ENCODE measurements around the gene PPFIBP2. TPM values are rescaled to one million over a fixed set of nuclear protein-coding genes. Genes with fewer than 3 reads are reported as not detected.

PPFIBP2 gene
- total RNA-seq, 1 experiment from 2014 or later: 21.5 TPM

DNA sequence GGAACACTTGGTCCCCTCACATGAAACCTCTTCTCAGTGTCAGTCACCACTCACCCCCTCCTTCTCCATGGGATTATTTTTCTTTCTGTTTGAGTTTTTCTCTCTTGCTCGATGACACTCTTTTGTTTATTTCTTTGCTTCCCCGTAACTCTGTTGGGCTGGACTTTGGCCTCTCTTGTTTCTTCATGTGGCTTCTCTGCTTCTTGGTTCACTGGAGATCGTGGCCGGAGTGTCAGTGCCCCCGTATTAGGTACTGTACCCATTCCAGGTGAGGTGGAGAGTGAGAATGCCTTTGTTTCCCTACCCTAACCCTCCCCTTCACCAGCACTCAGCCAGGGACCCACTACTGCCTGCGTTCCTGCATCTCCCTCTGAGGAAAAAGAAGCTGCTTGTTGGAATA lies 127.0 kb downstream of the PPFIBP2 start:
- H3K4me3 ChIP-seq (ENCODE audit: low read depth in 2 of 2, low read length in 2 of 2): no peak overlapping the region
- no peaks in the 10 kb centered on the region for H3K4me1 ChIP-seq (ENCODE audit: control insufficient read depth, insufficient read depth, low read length)
- H3K9me3 ChIP-seq (ENCODE audit: control insufficient read depth, insufficient read depth, low read depth, low read length): no peaks in the 10 kb centered on the region
- DNase-seq (ENCODE audit: low read depth, low spot score): no peak
- in situ Hi-C loops (cut with HindIII; ENCODE audit: low pct_unique_long_range_greater_than_20kb, low sequenced_read_pairs): no loop called here
- no peak for ATAC-seq
- CTCF ChIA-PET: no interaction called here
- no peak for TF ChIP-seq POLR2AphosphoS5 (IDR thresholded peaks at IDR 0.05; ENCODE audit: low read depth, low read length)
- TF ChIP-seq, protein P1, sequence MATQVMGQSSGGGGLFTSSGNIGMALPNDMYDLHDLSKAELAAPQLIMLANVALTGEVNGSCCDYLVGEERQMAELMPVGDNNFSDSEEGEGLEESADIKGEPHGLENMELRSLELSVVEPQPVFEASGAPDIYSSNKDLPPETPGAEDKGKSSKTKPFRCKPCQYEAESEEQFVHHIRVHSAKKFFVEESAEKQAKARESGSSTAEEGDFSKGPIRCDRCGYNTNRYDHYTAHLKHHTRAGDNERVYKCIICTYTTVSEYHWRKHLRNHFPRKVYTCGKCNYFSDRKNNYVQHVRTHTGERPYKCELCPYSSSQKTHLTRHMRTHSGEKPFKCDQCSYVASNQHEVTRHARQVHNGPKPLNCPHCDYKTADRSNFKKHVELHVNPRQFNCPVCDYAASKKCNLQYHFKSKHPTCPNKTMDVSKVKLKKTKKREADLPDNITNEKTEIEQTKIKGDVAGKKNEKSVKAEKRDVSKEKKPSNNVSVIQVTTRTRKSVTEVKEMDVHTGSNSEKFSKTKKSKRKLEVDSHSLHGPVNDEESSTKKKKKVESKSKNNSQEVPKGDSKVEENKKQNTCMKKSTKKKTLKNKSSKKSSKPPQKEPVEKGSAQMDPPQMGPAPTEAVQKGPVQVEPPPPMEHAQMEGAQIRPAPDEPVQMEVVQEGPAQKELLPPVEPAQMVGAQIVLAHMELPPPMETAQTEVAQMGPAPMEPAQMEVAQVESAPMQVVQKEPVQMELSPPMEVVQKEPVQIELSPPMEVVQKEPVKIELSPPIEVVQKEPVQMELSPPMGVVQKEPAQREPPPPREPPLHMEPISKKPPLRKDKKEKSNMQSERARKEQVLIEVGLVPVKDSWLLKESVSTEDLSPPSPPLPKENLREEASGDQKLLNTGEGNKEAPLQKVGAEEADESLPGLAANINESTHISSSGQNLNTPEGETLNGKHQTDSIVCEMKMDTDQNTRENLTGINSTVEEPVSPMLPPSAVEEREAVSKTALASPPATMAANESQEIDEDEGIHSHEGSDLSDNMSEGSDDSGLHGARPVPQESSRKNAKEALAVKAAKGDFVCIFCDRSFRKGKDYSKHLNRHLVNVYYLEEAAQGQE (IDR thresholded peaks at IDR 0.05; ENCODE audit: insufficient read depth in 1 of 2, low read depth in 2 of 2, low read length in 1 of 2): no peak
- no peak for TF ChIP-seq SIN3A (IDR thresholded peaks at IDR 0.05; ENCODE audit: borderline replicate concordance, insufficient read depth, low read depth, low read length)
- TF ChIP-seq, protein P2, sequence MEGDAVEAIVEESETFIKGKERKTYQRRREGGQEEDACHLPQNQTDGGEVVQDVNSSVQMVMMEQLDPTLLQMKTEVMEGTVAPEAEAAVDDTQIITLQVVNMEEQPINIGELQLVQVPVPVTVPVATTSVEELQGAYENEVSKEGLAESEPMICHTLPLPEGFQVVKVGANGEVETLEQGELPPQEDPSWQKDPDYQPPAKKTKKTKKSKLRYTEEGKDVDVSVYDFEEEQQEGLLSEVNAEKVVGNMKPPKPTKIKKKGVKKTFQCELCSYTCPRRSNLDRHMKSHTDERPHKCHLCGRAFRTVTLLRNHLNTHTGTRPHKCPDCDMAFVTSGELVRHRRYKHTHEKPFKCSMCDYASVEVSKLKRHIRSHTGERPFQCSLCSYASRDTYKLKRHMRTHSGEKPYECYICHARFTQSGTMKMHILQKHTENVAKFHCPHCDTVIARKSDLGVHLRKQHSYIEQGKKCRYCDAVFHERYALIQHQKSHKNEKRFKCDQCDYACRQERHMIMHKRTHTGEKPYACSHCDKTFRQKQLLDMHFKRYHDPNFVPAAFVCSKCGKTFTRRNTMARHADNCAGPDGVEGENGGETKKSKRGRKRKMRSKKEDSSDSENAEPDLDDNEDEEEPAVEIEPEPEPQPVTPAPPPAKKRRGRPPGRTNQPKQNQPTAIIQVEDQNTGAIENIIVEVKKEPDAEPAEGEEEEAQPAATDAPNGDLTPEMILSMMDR (IDR thresholded peaks at IDR 0.05): no peak
- H3K27me3 ChIP-seq (ENCODE audit: control insufficient read depth, insufficient read depth, low read length): no peaks in the 10 kb centered on the region
- H3K36me3 ChIP-seq (ENCODE audit: control insufficient read depth, insufficient read depth, low read length): no peaks in the 10 kb centered on the region
- POLR2A ChIA-PET: no interaction called here
- no TSS peak for BruUV-seq (replicated peaks)
- H3K27ac ChIP-seq (ENCODE audit: low read length): no peak overlapping the region
- intact Hi-C loops (cut with micrococcal nuclease; ENCODE audit: unreplicated experiment): no loop called here

DNA sequence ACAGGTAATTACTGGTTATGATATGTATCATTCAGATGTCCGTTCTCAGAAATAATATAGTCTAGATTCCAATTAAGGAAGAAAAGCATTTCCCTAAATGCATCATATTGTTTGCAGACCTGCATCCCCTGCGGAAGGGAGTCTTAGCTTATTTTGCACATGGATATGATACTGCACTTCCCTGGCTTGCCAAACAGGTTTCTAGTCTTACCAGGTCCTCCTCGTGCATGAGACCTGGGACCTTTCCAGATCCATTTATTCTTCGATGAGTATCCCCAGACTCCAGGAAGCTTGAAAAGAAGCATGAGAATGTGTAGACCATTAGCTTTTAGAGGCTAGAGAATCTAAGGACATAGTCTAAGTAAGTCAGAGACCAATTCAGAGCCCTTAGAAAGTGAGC lies 128.9 kb downstream of the PPFIBP2 start:
- ChIA-PET CTCF (no interaction called here), POLR2A (interaction anchor here (0.6 kb wide), 1 partner anchor 228 kb away, joined by 12 read pairs; no protein-coding TSS in a partner anchor)
- intact Hi-C loops (cut with micrococcal nuclease; ENCODE audit: unreplicated experiment): no loop called here
- DNase-seq (ENCODE audit: low read depth, low spot score) (no peak), ATAC-seq (no peak)
- Histone ChIP-seq H3K27ac (ENCODE audit: low read length) (no peak overlapping the region), H3K36me3 (ENCODE audit: control insufficient read depth, insufficient read depth, low read length) (no peaks in the 10 kb centered on the region), H3K4me1 (ENCODE audit: control insufficient read depth, insufficient read depth, low read length) (no peaks in the 10 kb centered on the region), H3K9me3 (ENCODE audit: control insufficient read depth, insufficient read depth, low read depth, low read length) (no peaks in the 10 kb centered on the region), H3K27me3 (ENCODE audit: control insufficient read depth, insufficient read depth, low read length) (no peaks in the 10 kb centered on the region), H3K4me3 (ENCODE audit: low read depth in 2 of 2, low read length in 2 of 2) (no peak overlapping the region)
- in situ Hi-C loops (cut with HindIII; ENCODE audit: low pct_unique_long_range_greater_than_20kb, low sequenced_read_pairs): no loop called here
- no TSS peak for BruUV-seq (replicated peaks)
- TF ChIP-seq POLR2AphosphoS5 (IDR thresholded peaks at IDR 0.05; ENCODE audit: low read depth, low read length) (no peak), SIN3A (IDR thresholded peaks at IDR 0.05; ENCODE audit: borderline replicate concordance, insufficient read depth, low read depth, low read length) (no peak), TCF7L2 (IDR thresholded peaks at IDR 0.05; ENCODE audit: low read depth, low read length) (no peak)
- TF ChIP-seq, protein P2 (IDR thresholded peaks at IDR 0.05): no peak
- TF ChIP-seq, protein P1 (IDR thresholded peaks at IDR 0.05; ENCODE audit: insufficient read depth in 1 of 2, low read depth in 2 of 2, low read length in 1 of 2): no peak
